Testis (tissue), 3 donors: Measurements from ENCODE around the gene SUFU. TPM values are rescaled to one million over a fixed set of nuclear protein-coding genes. Genes with fewer than 3 reads are reported as not detected.

Experiments used
- DNase-seq: peaks from one replicate; pipeline ENCODE4 v3.0.0-alpha.2; 2019
- H3K27ac ChIP-seq, 2 donors: fragments of 200-600 bp; sonication (generic); one replicate each; pipeline ENCODE4 v1.5.1; 2019
- H3K27me3 ChIP-seq: fragments of 200-600 bp; sonication (generic); one replicate; pipeline ENCODE4 v1.5.1; 2019
- H3K36me3 ChIP-seq: fragments of 200-600 bp; sonication (generic); one replicate; pipeline ENCODE4 v1.5.1; 2017; ENCODE audit warnings: low read depth; ENCODE audit errors: missing control alignments
- H3K4me1 ChIP-seq: fragments of 200-600 bp; sonication (generic); one replicate; pipeline ENCODE4 v1.5.1; 2019
- H3K4me3 ChIP-seq, 2 donors: fragments of 200-600 bp; sonication (generic); one replicate each; pipeline ENCODE4 v1.5.1; 2017 to 2019
- H3K9me3 ChIP-seq: fragments of 200-600 bp; sonication (generic); one replicate; pipeline ENCODE4 v1.5.1; 2017
- CTCF ChIP-seq, 3 experiments: fragments of 450-650 bp in 2 of 3; fragments of 200-600 bp in 1 of 3; sonication (generic) in 1 of 3; IDR thresholded peaks; one replicate each; pipeline ENCODE4 v1.5.1; 2016 to 2019; ENCODE audit warnings: antibody characterized with exemption in 3 of 3, mild to moderate bottlenecking in 2 of 3, moderate library complexity in 1 of 3
- POLR2A ChIP-seq: fragments of 450-650 bp; IDR thresholded peaks from one replicate; pipeline ENCODE4 v1.6.1; 2017; ENCODE audit warnings: antibody characterized with exemption, mild to moderate bottlenecking, moderate library complexity
- WGBS, 2 donors: methylation state at CpG; one replicate each; pipeline ENCODE4 v1.1.5; 2018; 5-methylcytosine and 5-hydroxymethylcytosine counted together
- intact Hi-C: fragments of 100-400 bp; cut with DNase I; formaldehyde crosslinking; loops from one replicate; pipeline ENCODE4 v1.15.1; 2023; ENCODE audit warnings: low total_unique reads
- polyA plus RNA-seq: library from polyadenylated mRNA; stranded (reverse); fragments of 350-450 nt; fragmentation: Illumina TruSeq; extraction: RNeasy Lipid Tissue Mini Kit (QIAGEN cat#74804); gene quantifications from one replicate; pipeline ENCODE4 v1.2.3, GENCODE V29; 2014; ENCODE audit warnings: low read depth, low replicate concordance; ENCODE audit not compliant: insufficient read depth
- total RNA-seq, 2 donors: library from RNA; depleted of rRNA; stranded (reverse); fragments of >200 nt; gene quantifications; one replicate each; pipeline ENCODE4 v1.2.3, GENCODE V29; 2016

The SUFU gene
- total and polyA plus RNA-seq, 3 donors from 2014 or later: 16.5 to 28.4 (median 22.9) TPM

- Histone ChIP-seq H3K9me3 (no peaks in the 10 kb centered on the region), H3K27me3 (no peaks in the 10 kb centered on the region), H3K4me3 (no peak overlapping the region), H3K36me3 (no peaks in the 10 kb centered on the region), H3K4me1 (peaks cover 67% of the 10 kb centered on the region), H3K27ac (peak overlapping the region; percentile 61 to 84)
- TF ChIP-seq POLR2A (no peak), CTCF (IDR thresholded peaks at IDR 0.05) (no peak)
- 57 to 71% methylated on average over 8 to 9 of the region's 9 CpGs for WGBS, 2 donors
- no peak for DNase-seq
- intact Hi-C loops: no loop called here
Measured at GRCh38 chr10:102677331-102678067, 173.7 kb downstream of the SUFU start.

- WGBS, 2 donors: 70 to 84% methylated on average over 9 of the region's 9 CpGs
Measured at GRCh38 chr10:102678068-102678400, 174.3 kb downstream of the SUFU start.

GRCh38 chr10:102678842-102679289, 175.1 kb downstream of the SUFU start:
- H3K4me3 ChIP-seq: no peak overlapping the region
- 35 to 49% methylated on average over 5 to 9 of the region's 9 CpGs for WGBS, 2 donors
- no peaks in the 10 kb centered on the region for H3K27me3 ChIP-seq
- DNase-seq: peak; percentile 83
- intact Hi-C loops: no loop called here
- peak; percentile 9 to 51 (median 49) for TF ChIP-seq CTCF (IDR thresholded peaks at IDR 0.05)
- no peak for TF ChIP-seq POLR2A
- no peak overlapping the region for H3K27ac ChIP-seq
- H3K36me3 ChIP-seq: no peaks in the 10 kb centered on the region
- H3K4me1 ChIP-seq: peaks cover 55% of the 10 kb centered on the region
- H3K9me3 ChIP-seq: no peaks in the 10 kb centered on the region

More at GRCh38 chr10:102678068-102678400, 174.3 kb downstream of the SUFU start:
- intact Hi-C loops: no loop called here
- TF ChIP-seq CTCF (IDR thresholded peaks at IDR 0.05): no peak
- TF ChIP-seq POLR2A: no peak
- Histone ChIP-seq H3K4me1 (peaks cover 64% of the 10 kb centered on the region), H3K36me3 (no peaks in the 10 kb centered on the region), H3K9me3 (no peaks in the 10 kb centered on the region), H3K27me3 (no peaks in the 10 kb centered on the region), H3K4me3 (no peak overlapping the region), H3K27ac (peak overlapping the region in 1 of 2 donors; percentile 84)
- DNase-seq: no peak

GRCh38 chr10:102679596-102679995, 175.8 kb downstream of the SUFU start:
- no peak overlapping the region for H3K4me3 ChIP-seq
- TF ChIP-seq CTCF (IDR thresholded peaks at IDR 0.05): no peak
- no peak for TF ChIP-seq POLR2A
- intact Hi-C loops: no loop called here
- WGBS, 2 donors: 96 to 100% methylated on average over 4 of the region's 4 CpGs
- DNase-seq: no peak
- H3K36me3 ChIP-seq: no peaks in the 10 kb centered on the region
- no peak overlapping the region for H3K27ac ChIP-seq
- H3K27me3 ChIP-seq: no peaks in the 10 kb centered on the region
- peaks cover 48% of the 10 kb centered on the region for H3K4me1 ChIP-seq
- H3K9me3 ChIP-seq: no peaks in the 10 kb centered on the region

- Histone ChIP-seq H3K9me3 (no peaks in the 10 kb centered on the region), H3K4me1 (peaks cover 27% of the 10 kb centered on the region), H3K36me3 (no peaks in the 10 kb centered on the region), H3K27ac (no peak overlapping the region), H3K4me3 (no peak overlapping the region), H3K27me3 (no peaks in the 10 kb centered on the region)
- no peak for DNase-seq
- WGBS, 2 donors: 72 to 75% methylated on average over 5 of the region's 5 CpGs
- intact Hi-C loops: no loop called here
- no peak for TF ChIP-seq POLR2A
- no peak for TF ChIP-seq CTCF (IDR thresholded peaks at IDR 0.05)
Measured at GRCh38 chr10:102681696-102682095, 177.9 kb downstream of the SUFU start.
